ENCODE results near the gene ACMSD.
"Not testable (repeated sequence)": the region's sequence is repeated elsewhere in the genome, so short reads cannot be mapped to it uniquely, and the experiment has no call there.

ACMSD gene

DNA sequence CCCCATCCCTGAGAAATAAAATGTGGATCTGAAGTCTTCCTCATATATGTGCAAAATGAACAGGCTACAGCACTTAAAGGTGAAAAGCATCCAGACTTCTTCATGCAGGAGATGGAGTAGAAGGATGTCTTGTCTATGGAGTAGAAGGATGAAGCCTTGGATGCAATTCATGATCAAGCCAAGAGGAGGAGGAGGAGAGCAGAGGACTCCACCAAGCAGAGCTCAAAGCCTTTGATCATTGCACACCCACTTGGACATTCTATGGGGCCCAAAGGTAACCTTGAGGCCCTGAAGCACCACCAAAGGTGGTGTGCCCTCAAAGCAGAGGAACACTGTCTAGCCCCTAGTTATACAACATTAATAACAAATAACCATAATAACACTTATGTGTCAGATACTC, 17.3 kb downstream of the ACMSD start:
- no peak for DNase-seq

- DNase-seq = no peak
Measured at GRCh38 chr2:134858245-134858644, 19.8 kb downstream of the ACMSD start.

DNA sequence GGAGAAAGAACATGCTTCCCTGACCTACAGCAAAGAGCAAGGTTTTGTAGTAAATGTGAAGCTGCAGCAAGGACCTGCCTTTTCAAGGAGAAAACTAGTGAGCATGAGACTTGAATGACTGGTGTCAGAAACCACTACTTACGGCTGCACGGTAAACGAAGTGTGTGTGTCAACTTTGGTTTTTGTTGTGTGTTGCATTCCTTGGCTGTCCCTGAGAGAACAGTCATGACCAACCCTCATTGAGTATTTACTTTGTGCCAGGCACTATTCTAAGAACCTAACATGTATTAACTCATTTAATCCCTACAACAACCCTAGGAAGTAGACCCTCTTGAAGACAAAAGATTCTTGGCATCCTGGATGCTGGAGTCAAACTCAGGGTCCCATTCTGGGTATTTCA, 22.8 kb downstream of the ACMSD start:
- DNase-seq = no peak

GRCh38 chr2:134862069-134862468, 23.7 kb downstream of the ACMSD start:
- no peak for DNase-seq

DNA sequence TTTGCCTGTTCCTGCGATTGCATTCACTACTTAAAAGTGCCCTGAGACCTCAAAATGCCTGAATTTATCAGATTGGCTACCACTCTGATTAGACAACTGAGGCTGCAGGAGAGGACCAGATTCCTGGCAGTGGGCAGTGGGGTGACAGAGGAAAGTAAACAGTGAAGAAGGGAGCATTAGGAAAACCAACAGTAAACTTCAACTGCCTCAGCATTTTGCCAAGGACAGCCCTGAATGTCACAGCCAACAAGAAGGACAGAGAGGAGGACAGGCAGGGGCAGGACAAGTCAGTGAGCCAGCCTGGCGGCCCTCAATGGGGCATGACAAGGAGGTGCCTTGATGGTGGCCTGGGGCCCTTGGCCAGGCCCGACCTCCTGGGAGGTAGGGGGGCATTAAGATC, 24.3 kb downstream of the ACMSD start:
- no peak for DNase-seq

DNA sequence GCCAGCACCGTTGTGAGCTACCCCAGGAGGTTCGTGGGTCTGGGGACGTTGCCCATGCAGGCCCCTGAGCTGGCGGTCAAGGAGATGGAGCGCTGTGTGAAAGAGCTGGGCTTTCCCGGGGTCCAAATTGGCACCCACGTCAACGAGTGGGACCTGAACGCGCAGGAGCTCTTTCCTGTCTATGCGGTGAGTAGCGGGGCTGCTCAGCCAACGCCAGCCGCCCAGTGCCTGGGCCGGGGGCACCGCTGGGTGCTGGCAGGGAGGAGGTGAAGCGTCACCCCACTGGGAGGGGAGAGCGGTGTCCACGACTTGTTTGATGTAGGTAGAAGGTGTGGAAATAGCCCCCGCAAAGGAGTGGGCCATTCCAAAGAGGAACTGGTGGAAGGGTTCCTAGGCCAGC, 25.0 kb downstream of the ACMSD start:
- no peak for DNase-seq

- no peak for DNase-seq
Measured at GRCh38 chr2:134865067-134865787, 26.8 kb downstream of the ACMSD start.

DNA sequence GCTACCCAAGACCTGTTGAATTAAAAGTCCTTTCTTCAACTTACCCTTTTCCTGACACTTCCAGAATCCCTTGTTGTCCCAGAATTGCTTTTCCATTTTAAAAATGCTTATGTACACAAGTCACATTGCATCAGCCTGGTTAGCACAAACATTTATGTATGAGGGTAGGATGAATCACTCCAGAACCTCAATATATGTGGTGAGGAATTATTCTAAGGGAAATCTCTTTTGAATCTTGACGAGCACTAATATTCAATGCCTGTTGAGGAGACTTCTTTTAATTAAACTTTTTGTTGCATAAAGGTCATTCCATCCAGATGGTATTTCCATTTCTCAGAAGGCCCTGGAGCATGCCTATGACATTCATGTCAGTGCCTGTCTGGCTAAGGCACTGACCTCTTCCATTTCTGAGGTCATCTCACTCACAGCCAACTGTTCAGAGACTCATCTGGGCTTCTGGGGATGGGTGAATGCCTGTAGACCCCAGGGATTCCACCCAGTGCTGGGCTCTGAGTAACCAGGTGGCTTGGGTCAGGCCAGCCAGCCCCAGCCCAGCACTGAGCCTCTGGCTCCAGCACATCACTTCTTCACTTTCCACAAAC, 28.2 kb downstream of the ACMSD start:
- no peak for DNase-seq

GRCh38 chr2:134869946-134870736, 31.7 kb downstream of the ACMSD start:
- no peak for DNase-seq

DNA sequence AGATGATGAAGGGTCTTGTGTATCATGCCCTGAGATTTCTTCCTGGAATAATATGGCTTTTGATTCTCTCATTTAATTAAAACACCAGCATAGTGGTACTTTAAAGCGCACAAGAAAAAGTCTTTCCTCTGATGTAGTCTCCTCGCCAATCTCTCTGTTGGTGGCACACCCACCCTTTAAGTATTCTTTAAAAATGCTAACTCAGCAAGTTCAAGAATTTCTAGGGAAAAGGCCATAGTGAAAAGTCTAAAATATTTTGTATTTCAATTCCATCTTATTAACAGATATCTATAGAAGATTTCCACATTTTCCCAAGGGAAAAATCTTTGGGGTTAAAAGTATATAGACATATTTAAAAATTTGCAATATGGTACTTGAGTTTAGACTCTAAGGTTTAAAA, 34.7 kb downstream of the ACMSD start:
- DNase-seq = no peak

DNA sequence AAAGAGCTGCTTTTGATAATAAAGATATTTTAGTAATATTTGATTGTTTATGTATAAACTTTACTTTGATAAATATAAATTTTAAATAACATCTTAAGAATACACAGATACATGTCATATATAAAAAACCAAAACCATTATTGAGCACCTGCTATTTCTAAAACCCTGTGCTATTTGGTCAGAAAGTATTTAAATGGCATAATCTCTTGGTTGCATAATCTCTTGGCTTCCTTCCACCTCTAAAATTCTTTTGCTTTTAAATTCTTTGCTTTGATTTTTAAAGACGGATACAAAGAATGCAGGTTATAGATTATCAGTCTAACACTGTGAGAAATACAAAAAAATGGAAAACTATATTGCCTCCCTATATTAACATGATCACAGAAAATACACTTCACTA, 36.9 kb downstream of the ACMSD start:
- no peak for DNase-seq

DNA sequence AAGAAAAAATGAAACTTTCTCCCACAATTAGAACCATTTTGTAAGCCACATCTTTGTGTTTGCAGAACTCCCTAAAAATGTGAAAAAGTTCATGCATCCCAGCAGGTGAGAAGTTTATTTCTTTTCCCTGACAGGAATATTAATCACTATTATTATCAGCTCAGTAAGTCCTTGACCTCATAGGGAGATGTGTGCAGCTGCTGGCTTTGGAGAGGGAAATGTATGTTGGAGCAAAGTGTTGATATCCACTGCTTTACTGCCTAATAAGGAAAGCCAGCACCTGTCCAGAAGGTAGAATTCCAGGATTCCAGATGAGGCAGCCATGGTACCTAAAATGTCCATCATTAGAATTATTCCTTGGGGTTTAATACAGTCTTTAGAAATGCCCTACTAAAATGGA, 44.4 kb downstream of the ACMSD start:
- DNase-seq = no peak

GRCh38 chr2:134883552-134884293, 45.3 kb downstream of the ACMSD start:
- no peak for DNase-seq

- no peak for DNase-seq
Measured at GRCh38 chr2:134884435-134884834, 46.0 kb downstream of the ACMSD start.

- DNase-seq = no peak
Measured at GRCh38 chr2:134892282-134893035, 54.0 kb downstream of the ACMSD start.

DNA sequence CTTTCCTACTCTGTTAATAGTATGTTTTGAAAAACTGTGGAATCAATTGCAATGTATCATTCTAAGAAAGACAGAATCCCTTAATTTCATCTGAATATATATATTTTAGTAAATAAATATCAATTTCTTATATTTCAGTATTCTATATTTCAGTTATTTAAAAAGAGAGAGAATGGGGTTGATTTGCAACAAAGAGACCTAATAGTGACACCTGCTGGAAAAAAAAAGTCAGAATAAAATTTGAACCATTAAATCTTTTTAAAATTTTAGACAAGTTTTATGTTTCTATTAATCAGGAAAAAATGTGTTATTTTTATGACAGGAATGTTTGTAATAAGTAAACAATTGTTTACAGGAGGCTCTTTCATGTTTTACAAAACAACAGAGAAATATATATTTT, 59.5 kb downstream of the ACMSD start:
- DNase-seq = peak; percentile 34

- DNase-seq = no peak
Measured at GRCh38 chr2:134899204-134899603, 60.8 kb downstream of the ACMSD start.

- DNase-seq = no peak
Measured at GRCh38 chr2:134900151-134900550, 61.7 kb downstream of the ACMSD start.

DNA sequence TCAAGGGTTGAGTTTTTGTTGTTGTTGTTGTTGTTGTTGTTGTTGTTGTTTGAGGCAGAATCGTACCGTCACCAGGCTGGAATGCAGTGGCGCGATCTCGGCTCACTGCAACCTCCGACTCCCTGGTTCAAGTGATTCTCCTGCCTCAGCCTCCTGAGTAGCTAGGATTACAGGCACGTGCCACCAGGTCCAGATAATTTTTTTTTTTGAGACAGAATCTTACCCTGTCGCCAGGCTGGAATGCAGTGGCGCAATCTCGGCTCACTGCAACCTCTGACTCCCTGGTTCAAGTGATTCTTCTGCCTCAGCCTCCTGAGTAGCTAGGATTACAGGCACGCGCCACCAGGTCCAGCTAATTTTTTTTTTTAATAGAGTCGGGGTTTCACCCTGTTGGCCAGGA, 65.3 kb downstream of the ACMSD start:
- DNase-seq = not testable (repeated sequence)

DNA sequence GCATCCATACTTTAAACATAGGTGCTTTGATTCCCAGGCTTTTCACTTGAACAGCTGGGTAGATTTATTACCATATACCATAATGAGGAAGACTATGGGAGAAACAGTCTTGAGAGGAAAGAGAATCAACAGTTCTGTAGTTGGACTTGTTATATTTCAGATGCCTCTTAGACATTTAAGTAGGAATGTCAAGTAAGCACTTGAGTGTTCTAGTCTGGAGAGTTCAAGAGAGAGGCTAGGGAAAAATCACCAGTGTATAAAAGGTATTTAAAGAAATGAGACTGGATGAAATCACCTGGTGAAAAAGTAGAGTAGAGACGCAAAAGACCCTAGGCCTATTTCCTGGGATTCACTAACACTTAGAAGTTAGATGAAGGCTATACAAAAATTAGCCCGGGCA, 66.8 kb downstream of the ACMSD start:
- no peak for DNase-seq

- no peak for DNase-seq
Measured at GRCh38 chr2:134906726-134907125, 68.3 kb downstream of the ACMSD start.

GRCh38 chr2:134907441-134908116, 69.2 kb downstream of the ACMSD start:
- not testable (repeated sequence) for DNase-seq
